ENCODE data around the gene INVS.
"Not testable (repeated sequence)": the region's sequence is repeated elsewhere in the genome, so short reads cannot be mapped to it uniquely, and the experiment has no call there.

DNA sequence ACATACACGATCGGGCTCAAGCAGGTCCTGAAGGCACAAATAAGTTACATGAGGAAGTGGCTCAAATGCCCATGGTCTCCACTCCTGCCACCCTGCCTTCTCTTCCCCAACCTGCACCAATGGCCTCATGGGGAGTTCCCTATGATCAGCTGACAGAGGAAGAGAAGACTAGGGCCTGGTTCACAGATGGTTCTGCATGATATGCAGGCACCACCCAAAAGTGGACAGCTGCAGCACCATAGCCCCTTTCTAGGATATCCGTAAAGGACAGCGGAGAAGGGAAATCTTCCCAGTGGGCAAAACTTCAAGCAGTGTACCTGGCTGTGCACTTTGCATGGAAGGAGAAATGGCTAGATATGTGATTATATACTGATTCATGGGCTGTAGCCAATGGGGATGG, 22.8 kb upstream of the INVS start:
- TF ChIP-seq, protein P1, sequence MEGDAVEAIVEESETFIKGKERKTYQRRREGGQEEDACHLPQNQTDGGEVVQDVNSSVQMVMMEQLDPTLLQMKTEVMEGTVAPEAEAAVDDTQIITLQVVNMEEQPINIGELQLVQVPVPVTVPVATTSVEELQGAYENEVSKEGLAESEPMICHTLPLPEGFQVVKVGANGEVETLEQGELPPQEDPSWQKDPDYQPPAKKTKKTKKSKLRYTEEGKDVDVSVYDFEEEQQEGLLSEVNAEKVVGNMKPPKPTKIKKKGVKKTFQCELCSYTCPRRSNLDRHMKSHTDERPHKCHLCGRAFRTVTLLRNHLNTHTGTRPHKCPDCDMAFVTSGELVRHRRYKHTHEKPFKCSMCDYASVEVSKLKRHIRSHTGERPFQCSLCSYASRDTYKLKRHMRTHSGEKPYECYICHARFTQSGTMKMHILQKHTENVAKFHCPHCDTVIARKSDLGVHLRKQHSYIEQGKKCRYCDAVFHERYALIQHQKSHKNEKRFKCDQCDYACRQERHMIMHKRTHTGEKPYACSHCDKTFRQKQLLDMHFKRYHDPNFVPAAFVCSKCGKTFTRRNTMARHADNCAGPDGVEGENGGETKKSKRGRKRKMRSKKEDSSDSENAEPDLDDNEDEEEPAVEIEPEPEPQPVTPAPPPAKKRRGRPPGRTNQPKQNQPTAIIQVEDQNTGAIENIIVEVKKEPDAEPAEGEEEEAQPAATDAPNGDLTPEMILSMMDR (IDR thresholded peaks at IDR 0.05 in 4 of 5, conservative IDR thresholded peaks at IDR 0.05 in 1 of 5), result not testable (repeated sequence)
- TF ChIP-seq POLR2A (IDR thresholded peaks at IDR 0.05), result not testable (repeated sequence)
